HCT116 (cell line): Measurements from ENCODE around the gene LHB. TPM values are rescaled to one million over a fixed set of nuclear protein-coding genes. Genes with fewer than 3 reads are reported as not detected.
"Not testable (repeated sequence)": the region's sequence is repeated elsewhere in the genome, so short reads cannot be mapped to it uniquely, and the experiment has no call there.

Experiments
- ATAC-seq: fragments of 200-7000 bp; cut with Tn5 transposase; 2 replicates; pipeline ENCODE4 v1.9.1; 2020; ENCODE audit warnings: mild to moderate bottlenecking, moderate library complexity
- BruUV-seq: library from RNA; stranded (reverse); fragments of 400-500 nt; replicated peaks from 2 replicates; lab custom pipeline; 2021; lab: Mats Ljungman, UMichigan
- CTCF ChIA-PET: fragments of 300-600 bp; sonication (Branson Sonifier 250); formaldehyde crosslinking; loops from one replicate; lab custom pipeline; 2021; ENCODE audit warnings: antibody characterized with exemption; lab: Charles Lee
- POLR2A ChIA-PET: fragments of 300-600, 350-600 bp; sonication (Branson Sonifier 250); formaldehyde crosslinking; loops from one replicate; lab custom pipeline; 2021; ENCODE audit warnings: antibody characterized with exemption; lab: Charles Lee
- RAD21 ChIA-PET, 2 experiments: fragments of 300-600 bp; sonication (Branson Sonifier 250); formaldehyde crosslinking; loops; one replicate each; lab custom pipeline; 2023; ENCODE audit warnings: low total read pairs in 2 of 2; ENCODE audit not compliant: uncharacterized antibody in 2 of 2, unreplicated experiment in 2 of 2, low non-redundant PET in 1 of 2; lab: Charles Lee
- DNase-seq: peaks from one replicate; pipeline ENCODE4 v3.0.0-alpha.2; 2010; ENCODE audit warnings: low read depth, low spot score
- H2AFZ ChIP-seq: fragments of 200-600 bp; shearing (Covaris generic), sonication (generic); 2 replicates; pipeline ENCODE4 v1.6.1; 2017; ENCODE audit warnings: low read depth, mixed run types, mixed read lengths, antibody characterized with exemption, low read length; ENCODE audit not compliant: poor library complexity, severe bottlenecking
- H3K27ac ChIP-seq: 2 replicates; pipeline ENCODE4 v1.5.1; 2012; ENCODE audit warnings: low read depth, low read length
- H3K27me3 ChIP-seq: fragments of 200-600 bp; sonication (generic); 2 replicates; pipeline ENCODE4 v1.6.1; 2016; ENCODE audit warnings: mixed run types, low read length, mixed read lengths; ENCODE audit not compliant: insufficient read depth
- H3K36me3 ChIP-seq, 2 experiments: fragments of 200-500 bp in 1 of 2; fragments of 200-600 bp in 1 of 2; sonication (Bioruptor generic) in 1 of 2; sonication (generic) in 1 of 2; 2 replicates each; pipeline versions ENCODE4 v1.5.1 to v1.6.1; 2014 to 2016; ENCODE audit warnings: low read length in 2 of 2, inconsistent platforms in 1 of 2, mixed read lengths in 1 of 2, mixed run types in 1 of 2; ENCODE audit not compliant: insufficient read depth in 2 of 2, control insufficient read depth in 1 of 2
- H3K4me1 ChIP-seq, 2 experiments: fragments of 200-600 bp in 1 of 2; sonication (generic) in 1 of 2; 2 replicates each; pipeline versions ENCODE4 v1.5.1 to v1.6.1; 2012 to 2017; ENCODE audit warnings: low read length in 2 of 2, inconsistent platforms in 1 of 2, mild to moderate bottlenecking in 1 of 2, mixed read lengths in 1 of 2, mixed run types in 1 of 2, moderate library complexity in 1 of 2; ENCODE audit not compliant: insufficient read depth in 2 of 2, control insufficient read depth in 1 of 2
- H3K4me2 ChIP-seq: fragments of 200-600 bp; sonication (generic); 2 replicates; pipeline ENCODE4 v1.6.1; 2017; ENCODE audit warnings: mixed run types, low read length, mixed read lengths
- H3K4me3 ChIP-seq, 2 experiments: fragments of 200-600 bp in 1 of 2; sonication (generic) in 1 of 2; replicated peaks in 1 of 2; 2 replicates each; pipeline ENCODE4 v1.5.1; 2011 to 2016; ENCODE audit warnings: low read length in 2 of 2, control low read depth in 1 of 2, low read depth in 1 of 2, mild to moderate bottlenecking in 1 of 2, mixed read lengths in 1 of 2, mixed run types in 1 of 2
- H3K79me2 ChIP-seq: fragments of 200-600 bp; sonication (generic); 2 replicates; pipeline ENCODE4 v1.6.1; 2017; ENCODE audit warnings: mild to moderate bottlenecking, mixed run types, low read length, moderate library complexity, mixed read lengths; ENCODE audit not compliant: insufficient read depth
- H3K9ac ChIP-seq: fragments of 200-600 bp; sonication (generic); 2 replicates; pipeline ENCODE4 v1.6.1; 2016; ENCODE audit warnings: low read length, mixed read lengths
- H3K9me2 ChIP-seq: fragments of 200-600 bp; sonication (generic), shearing (Covaris generic); 2 replicates; pipeline ENCODE4 v1.6.1; 2017; ENCODE audit warnings: mixed run types, mild to moderate bottlenecking, moderate library complexity; ENCODE audit not compliant: insufficient read depth
- H3K9me3 ChIP-seq, 2 experiments: fragments of 200-500 bp in 1 of 2; fragments of 200-600 bp in 1 of 2; sonication (Bioruptor generic) in 1 of 2; sonication (generic) in 1 of 2; 2 replicates each; pipeline ENCODE4 v1.6.1; 2014 to 2017; ENCODE audit warnings: low read length in 2 of 2, mixed read lengths in 2 of 2, inconsistent platforms in 1 of 2, low read depth in 1 of 2, mild to moderate bottlenecking in 1 of 2, mixed run types in 1 of 2, moderate library complexity in 1 of 2; ENCODE audit not compliant: control insufficient read depth in 1 of 2, insufficient read depth in 1 of 2
- H4K20me1 ChIP-seq: fragments of 200-600 bp; sonication (generic), shearing (Covaris generic); 2 replicates; pipeline ENCODE4 v1.6.1; 2017; ENCODE audit warnings: mixed run types, mild to moderate bottlenecking, moderate library complexity; ENCODE audit not compliant: insufficient read depth
- POLR2AphosphoS5 ChIP-seq: IDR thresholded peaks from 2 replicates; pipeline ENCODE4 v1.6.1; 2011; ENCODE audit warnings: mild to moderate bottlenecking, low read depth, low read length, moderate library complexity
- SRF ChIP-seq: IDR thresholded peaks from 2 replicates; pipeline ENCODE4 v1.6.1; 2012; ENCODE audit warnings: low read depth
- intact Hi-C: fragments of 100-400 bp; cut with micrococcal nuclease; formaldehyde crosslinking; loops from 2 replicates; pipeline ENCODE4 v1.10.0; 2022
- total RNA-seq: library from RNA; stranded (reverse); gene quantifications from one replicate; pipeline ENCODE4 v1.2.1, GENCODE V29; 2021; ENCODE audit not compliant: unreplicated experiment

Gene LHB
- total RNA-seq, 1 experiment from 2014 or later = 3.7 TPM

- peak within 1 kb of the TSS; percentile 65 to 67 for H3K4me3 ChIP-seq
- ATAC-seq = peak; percentile 72
- CTCF ChIA-PET = interaction anchor here (0.8 to 4.1 kb wide), 7 partner anchors 16 to 65 kb away, joined by 3 to 20 read pairs (median 3); partner anchors contain the start of genes CGB2, GYS1 and RUVBL2
- no peaks in the 10 kb centered on the region; the same call in 1 of the 2 replicates for H3K79me2 ChIP-seq
- TF ChIP-seq SRF = no peak
- peak; percentile 63; the same call in 1 of the 2 replicates for TF ChIP-seq POLR2AphosphoS5
- intact Hi-C loops = no loop called here
- H4K20me1 ChIP-seq = no peaks in the 10 kb centered on the region
- no peaks in the 10 kb centered on the region for H3K27me3 ChIP-seq
- peak within 1 kb of the TSS; percentile 81 for H3K27ac ChIP-seq
- BruUV-seq = no TSS peak
- H3K9me3 ChIP-seq = no peaks in the 10 kb centered on the region
- no peaks in the 10 kb centered on the region for H3K36me3 ChIP-seq
- DNase-seq = no peak
- no peak within 1 kb of the TSS for H2AFZ ChIP-seq
- RAD21 ChIA-PET = no interaction called here
- POLR2A ChIA-PET = interaction anchor here (1.2 to 1.7 kb wide), 4 partner anchors 13 to 412 kb away, joined by 3 to 4 read pairs (median 4); partner anchors contain the start of genes CA11, GYS1 and RUVBL2
- peak within 1 kb of the TSS; percentile 81 for H3K4me2 ChIP-seq
- peak within 1 kb of the TSS; percentile 73 for H3K9ac ChIP-seq
- peaks cover 18 to 62% of the 10 kb centered on the region in 2 experiments for H3K4me1 ChIP-seq
- H3K9me2 ChIP-seq = no peaks in the 10 kb centered on the region
These were observed 40.8 kb upstream of the LHB start, which contains the start of gene CGB7 for GRCh38 chr19:49057636-49058234. CGB7 (minus strand) TSS chr19:49057749; CDS start chr19:49055375, 2,374 bp downstream.

GRCh38 chr19:49056902-49057596 lies 40.2 kb upstream of the LHB start:
- intact Hi-C loops, H3K79me2 ChIP-seq, DNase-seq, H4K20me1 ChIP-seq, H3K36me3 ChIP-seq, H2AFZ ChIP-seq, RAD21 ChIA-PET, H3K9me2 ChIP-seq, H3K9me3 ChIP-seq, H3K27me3 ChIP-seq: not testable (repeated sequence)
- CTCF ChIA-PET = interaction anchor here (0.8 to 4.1 kb wide), 8 partner anchors 17 to 64 kb away, joined by 3 to 20 read pairs (median 4); partner anchors contain the start of genes CGB2, GYS1 and RUVBL2
- Histone ChIP-seq H3K27ac (peak overlapping the region; percentile 81), H3K4me2 (peak overlapping the region; percentile 81), H3K9ac (peak overlapping the region; percentile 73), H3K4me1 (peaks cover 17 to 61% of the 10 kb centered on the region in 2 experiments), H3K4me3 (peak overlapping the region; percentile 65 to 67)
- ATAC-seq = peak; percentile 19
- TSS peak; percentile 52 for BruUV-seq
- POLR2A ChIA-PET = interaction anchor here (1.2 to 1.7 kb wide), 3 partner anchors 14 to 64 kb away, joined by 4 read pairs; partner anchors contain the start of genes GYS1 and RUVBL2
